ENCODE results near the gene JAKMIP1.

JAKMIP1 gene

GRCh38 chr4:6177587-6178197 is 22.7 kb downstream of the JAKMIP1 start:
- no peak for DNase-seq (ENCODE audit: low spot score)
- no peak for TF ChIP-seq CTCF (IDR thresholded peaks at IDR 0.05; ENCODE audit: poor library complexity, severe bottlenecking)
- no peaks in the 10 kb centered on the region for H3K9me3 ChIP-seq (ENCODE audit: severe bottlenecking)
- H3K36me3 ChIP-seq (ENCODE audit: low read depth) = no peaks in the 10 kb centered on the region
- no peaks in the 10 kb centered on the region for H3K27me3 ChIP-seq (ENCODE audit: insufficient read depth, poor library complexity, severe bottlenecking)
- no peak overlapping the region for H3K4me3 ChIP-seq (ENCODE audit: severe bottlenecking)
- H3K4me1 ChIP-seq (ENCODE audit: insufficient read depth, poor library complexity, severe bottlenecking) = no peaks in the 10 kb centered on the region
- no peak overlapping the region for H3K27ac ChIP-seq (ENCODE audit: poor library complexity, severe bottlenecking)
- no peak for ATAC-seq (ENCODE audit: low read depth)

- DNase-seq (ENCODE audit: low spot score) (no peak), ATAC-seq (ENCODE audit: low read depth) (no peak)
- H3K27me3 ChIP-seq (ENCODE audit: insufficient read depth, poor library complexity, severe bottlenecking) = no peaks in the 10 kb centered on the region
- no peak overlapping the region for H3K27ac ChIP-seq (ENCODE audit: poor library complexity, severe bottlenecking)
- no peak overlapping the region for H3K4me3 ChIP-seq (ENCODE audit: severe bottlenecking)
- no peaks in the 10 kb centered on the region for H3K4me1 ChIP-seq (ENCODE audit: insufficient read depth, poor library complexity, severe bottlenecking)
- no peaks in the 10 kb centered on the region for H3K9me3 ChIP-seq (ENCODE audit: severe bottlenecking)
- TF ChIP-seq CTCF (IDR thresholded peaks at IDR 0.05; ENCODE audit: poor library complexity, severe bottlenecking) = no peak
- H3K36me3 ChIP-seq (ENCODE audit: low read depth) = no peaks in the 10 kb centered on the region
Observed at GRCh38 chr4:6175426-6175825, 24.9 kb downstream of the JAKMIP1 start.

- DNase-seq (ENCODE audit: low spot score) (no peak), ATAC-seq (ENCODE audit: low read depth) (no peak)
- H3K4me1 ChIP-seq (ENCODE audit: insufficient read depth, poor library complexity, severe bottlenecking) = no peaks in the 10 kb centered on the region
- no peaks in the 10 kb centered on the region for H3K27me3 ChIP-seq (ENCODE audit: insufficient read depth, poor library complexity, severe bottlenecking)
- no peak overlapping the region for H3K27ac ChIP-seq (ENCODE audit: poor library complexity, severe bottlenecking)
- no peak overlapping the region for H3K4me3 ChIP-seq (ENCODE audit: severe bottlenecking)
- no peaks in the 10 kb centered on the region for H3K9me3 ChIP-seq (ENCODE audit: severe bottlenecking)
- H3K36me3 ChIP-seq (ENCODE audit: low read depth) = no peaks in the 10 kb centered on the region
- TF ChIP-seq CTCF (IDR thresholded peaks at IDR 0.05; ENCODE audit: poor library complexity, severe bottlenecking) = no peak
Observed at GRCh38 chr4:6172927-6173200, 27.5 kb downstream of the JAKMIP1 start.

- TF ChIP-seq CTCF (IDR thresholded peaks at IDR 0.05; ENCODE audit: poor library complexity, severe bottlenecking) = no peak
- Histone ChIP-seq H3K9me3 (ENCODE audit: severe bottlenecking) (no peaks in the 10 kb centered on the region), H3K4me3 (ENCODE audit: severe bottlenecking) (no peak overlapping the region), H3K4me1 (ENCODE audit: insufficient read depth, poor library complexity, severe bottlenecking) (no peaks in the 10 kb centered on the region), H3K27me3 (ENCODE audit: insufficient read depth, poor library complexity, severe bottlenecking) (no peaks in the 10 kb centered on the region), H3K27ac (ENCODE audit: poor library complexity, severe bottlenecking) (no peak overlapping the region), H3K36me3 (ENCODE audit: low read depth) (no peaks in the 10 kb centered on the region)
- no peak for DNase-seq (ENCODE audit: low spot score)
- ATAC-seq (ENCODE audit: low read depth) = no peak
Observed at GRCh38 chr4:6172093-6172926, 28.0 kb downstream of the JAKMIP1 start.

GRCh38 chr4:6169239-6169638 is 31.1 kb downstream of the JAKMIP1 start:
- no peak for DNase-seq (ENCODE audit: low spot score)
- H3K27me3 ChIP-seq (ENCODE audit: insufficient read depth, poor library complexity, severe bottlenecking) = no peaks in the 10 kb centered on the region
- no peaks in the 10 kb centered on the region for H3K36me3 ChIP-seq (ENCODE audit: low read depth)
- no peak for TF ChIP-seq CTCF (IDR thresholded peaks at IDR 0.05; ENCODE audit: poor library complexity, severe bottlenecking)
- H3K9me3 ChIP-seq (ENCODE audit: severe bottlenecking) = no peaks in the 10 kb centered on the region
- no peak overlapping the region for H3K4me3 ChIP-seq (ENCODE audit: severe bottlenecking)
- H3K4me1 ChIP-seq (ENCODE audit: insufficient read depth, poor library complexity, severe bottlenecking) = no peaks in the 10 kb centered on the region
- no peak for ATAC-seq (ENCODE audit: low read depth)
- H3K27ac ChIP-seq (ENCODE audit: poor library complexity, severe bottlenecking) = no peak overlapping the region
